ENCODE measurements around the gene COL20A1.

Gene COL20A1

GRCh38 chr20:63295846-63296245 is 2.9 kb downstream of the COL20A1 start:
- no peak for DNase-seq (ENCODE audit: low read depth, low spot score)
- CTCF ChIA-PET, result interaction anchor here (1.1 to 10.3 kb wide), 4 partner anchors 9 to 72 kb away, joined by 4 to 92 read pairs (median 22); no protein-coding TSS in a partner anchor
- POLR2A ChIA-PET, result interaction anchor here (0.6 kb wide), 1 partner anchor 22 kb away, joined by 3 read pairs; no protein-coding TSS in a partner anchor
- H3K4me3 ChIP-seq (ENCODE audit: low read depth, low read length), result no peak overlapping the region
- no peak for TF ChIP-seq CTCF (IDR thresholded peaks at IDR 0.05; ENCODE audit: insufficient read depth, low read length, missing control alignments)

GRCh38 chr20:63296531-63297299 is 3.7 kb downstream of the COL20A1 start:
- TF ChIP-seq CTCF (IDR thresholded peaks at IDR 0.05; ENCODE audit: insufficient read depth, low read length, missing control alignments), result no peak

GRCh38 chr20:63297371-63297781 is 4.4 kb downstream of the COL20A1 start:
- no peak for DNase-seq (ENCODE audit: low read depth, low spot score)
- no peak for TF ChIP-seq CTCF (IDR thresholded peaks at IDR 0.05; ENCODE audit: insufficient read depth, low read length, missing control alignments)
- no peak overlapping the region for H3K4me3 ChIP-seq (ENCODE audit: low read depth, low read length)
- ChIA-PET CTCF (interaction anchor here (1.9 to 5.3 kb wide), 2 partner anchors 10 to 12 kb away, joined by 4 to 41 read pairs; no protein-coding TSS in a partner anchor), POLR2A (no interaction called here)

More at GRCh38 chr20:63296531-63297299, 3.7 kb downstream of the COL20A1 start:
- POLR2A ChIA-PET, result no interaction called here
- CTCF ChIA-PET, result interaction anchor here (1.1 to 5.3 kb wide), 3 partner anchors 10 to 14 kb away, joined by 4 to 41 read pairs (median 4); no protein-coding TSS in a partner anchor
- H3K4me3 ChIP-seq (ENCODE audit: low read depth, low read length), result no peak overlapping the region
- DNase-seq (ENCODE audit: low read depth, low spot score), result no peak

- TF ChIP-seq CTCF (IDR thresholded peaks at IDR 0.05; ENCODE audit: insufficient read depth, low read length, missing control alignments), result no peak
- H3K4me3 ChIP-seq (ENCODE audit: low read depth, low read length), result no peak overlapping the region
- POLR2A ChIA-PET, result no interaction called here
- CTCF ChIA-PET, result interaction anchor here (1.9 to 5.3 kb wide), 2 partner anchors 11 kb away, joined by 4 to 41 read pairs; no protein-coding TSS in a partner anchor
- DNase-seq (ENCODE audit: low read depth, low spot score), result no peak
Observed at GRCh38 chr20:63297796-63298572, 5.0 kb downstream of the COL20A1 start.

- no peak for DNase-seq (ENCODE audit: low read depth, low spot score)
- ChIA-PET POLR2A (no interaction called here), CTCF (interaction anchor here (1.0 to 2.3 kb wide), 3 partner anchors 11 to 75 kb away, joined by 3 to 21 read pairs (median 6); no protein-coding TSS in a partner anchor)
- no peak for TF ChIP-seq CTCF (IDR thresholded peaks at IDR 0.05; ENCODE audit: insufficient read depth, low read length, missing control alignments)
- no peak overlapping the region for H3K4me3 ChIP-seq (ENCODE audit: low read depth, low read length)
Observed at GRCh38 chr20:63298731-63299312, 5.8 kb downstream of the COL20A1 start.
